Naive thymus-derived CD4-positive, alpha-beta T cell (primary cell): Measurements from ENCODE around the gene TAGLN2. TPM values are rescaled to one million over a fixed set of nuclear protein-coding genes. Genes with fewer than 3 reads are reported as not detected.
A peak's percentile ranks its signal among the peaks of the same experiment; 100 is the strongest.

Experiments used
- ATAC-seq: fragments of 150-1000 bp; cut with Tn5 transposase; 2 replicates; pipeline ENCODE4 v1.10.0; 2021; ENCODE audit warnings: mild to moderate bottlenecking, moderate library complexity
- CTCF ChIA-PET: fragments of 350-600 bp; sonication (Branson Sonifier 250); formaldehyde crosslinking; loops from one replicate; lab custom pipeline; 2021; ENCODE audit warnings: antibody characterized with exemption; lab: Charles Lee
- POLR2A ChIA-PET: fragments of 350-600 bp; sonication (Branson Sonifier 250); formaldehyde crosslinking; loops from one replicate; lab custom pipeline; 2021; ENCODE audit warnings: antibody characterized with exemption, inconsistent platforms; lab: Charles Lee
- DNase-seq, 9 donors: peaks; one replicate each; pipeline versions ENCODE4 v3.0.0 to v3.0.0-alpha.2; 2020 to 2022; ENCODE audit warnings: mixed read lengths in 1 of 9
- H3K27ac ChIP-seq: one replicate; pipeline ENCODE4 v1.7.0; 2013; ENCODE audit warnings: mild to moderate bottlenecking, low read depth, low read length, moderate library complexity
- H3K27me3 ChIP-seq, 2 donors: one replicate each; pipeline ENCODE4 v1.7.0; 2013; ENCODE audit warnings: low read length in 2 of 2, mild to moderate bottlenecking in 2 of 2, moderate library complexity in 2 of 2; ENCODE audit not compliant: control insufficient read depth in 2 of 2, insufficient read depth in 2 of 2
- H3K36me3 ChIP-seq, 3 experiments: 1 replicate in 2 of 3; 2 replicates in 1 of 3; pipeline ENCODE4 v1.7.0; 2013; ENCODE audit warnings: low read length in 3 of 3, mild to moderate bottlenecking in 3 of 3, moderate library complexity in 1 of 3; ENCODE audit not compliant: insufficient read depth in 3 of 3, control insufficient read depth in 2 of 3
- H3K4me1 ChIP-seq, 2 donors: one replicate each; pipeline ENCODE4 v1.7.0; 2013; ENCODE audit warnings: low read length in 2 of 2, mild to moderate bottlenecking in 2 of 2, moderate library complexity in 1 of 2; ENCODE audit not compliant: control insufficient read depth in 2 of 2, insufficient read depth in 2 of 2
- H3K4me3 ChIP-seq: 2 replicates; pipeline ENCODE4 v1.7.0; 2013; ENCODE audit warnings: mild to moderate bottlenecking, low read length
- H3K9me3 ChIP-seq, 3 experiments: 1 replicate in 2 of 3; 2 replicates in 1 of 3; pipeline ENCODE4 v1.7.0; 2013; ENCODE audit warnings: low read length in 3 of 3; ENCODE audit not compliant: control insufficient read depth in 2 of 3
- H3K27ac Mint-ChIP-seq, 9 donors: one replicate each; pipeline ENCODE4 v1.8.0; 2020 to 2022; ENCODE audit warnings: mixed read lengths in 9 of 9, mild to moderate bottlenecking in 8 of 9, moderate library complexity in 5 of 9, inconsistent platforms in 2 of 9
- H3K27me3 Mint-ChIP-seq, 5 donors: one replicate each; pipeline ENCODE4 v1.8.0; 2021 to 2022; ENCODE audit warnings: mixed read lengths in 5 of 5, mild to moderate bottlenecking in 1 of 5
- H3K36me3 Mint-ChIP-seq, 5 donors: one replicate each; pipeline ENCODE4 v1.8.0; 2020 to 2022; ENCODE audit warnings: mixed read lengths in 5 of 5, mild to moderate bottlenecking in 3 of 5, inconsistent platforms in 1 of 5
- H3K4me1 Mint-ChIP-seq, 7 donors: one replicate each; pipeline ENCODE4 v1.8.0; 2020 to 2022; ENCODE audit warnings: mixed read lengths in 7 of 7, mild to moderate bottlenecking in 3 of 7, inconsistent platforms in 1 of 7
- H3K4me3 Mint-ChIP-seq, 10 donors: one replicate each; pipeline ENCODE4 v1.8.0; 2020 to 2022; ENCODE audit warnings: mild to moderate bottlenecking in 10 of 10, mixed read lengths in 10 of 10, moderate library complexity in 6 of 10, inconsistent platforms in 2 of 10
- H3K9me3 Mint-ChIP-seq, 11 donors: one replicate each; pipeline ENCODE4 v1.8.0; 2020 to 2022; ENCODE audit warnings: mixed read lengths in 11 of 11, mild to moderate bottlenecking in 4 of 11, inconsistent platforms in 1 of 11, moderate library complexity in 1 of 11
- intact Hi-C, 2 donors: fragments of 100-400 bp; cut with micrococcal nuclease; formaldehyde crosslinking; loops; one replicate each; pipeline ENCODE4 v1.15.1; 2023
- polyA plus RNA-seq, 2 donors: library from polyadenylated mRNA; unstranded; fragments of 300-500 nt; fragmentation: Illumina TruSeq; gene quantifications; one replicate each; pipeline ENCODE4 v1.2.3, GENCODE V29; 2021
- total RNA-seq, 6 experiments: library from RNA in 5 of 6; stranded (reverse) in 5 of 6; gene quantifications; 1 replicate in 5 of 6; 2 replicates in 1 of 6; pipeline ENCODE4 v1.2.3 and lab custom pipeline; 2021 to 2026

TAGLN2 gene
- total and polyA plus RNA-seq, 7 experiments from 2014 or later, result 116 to 662 (median 405) TPM

DNA sequence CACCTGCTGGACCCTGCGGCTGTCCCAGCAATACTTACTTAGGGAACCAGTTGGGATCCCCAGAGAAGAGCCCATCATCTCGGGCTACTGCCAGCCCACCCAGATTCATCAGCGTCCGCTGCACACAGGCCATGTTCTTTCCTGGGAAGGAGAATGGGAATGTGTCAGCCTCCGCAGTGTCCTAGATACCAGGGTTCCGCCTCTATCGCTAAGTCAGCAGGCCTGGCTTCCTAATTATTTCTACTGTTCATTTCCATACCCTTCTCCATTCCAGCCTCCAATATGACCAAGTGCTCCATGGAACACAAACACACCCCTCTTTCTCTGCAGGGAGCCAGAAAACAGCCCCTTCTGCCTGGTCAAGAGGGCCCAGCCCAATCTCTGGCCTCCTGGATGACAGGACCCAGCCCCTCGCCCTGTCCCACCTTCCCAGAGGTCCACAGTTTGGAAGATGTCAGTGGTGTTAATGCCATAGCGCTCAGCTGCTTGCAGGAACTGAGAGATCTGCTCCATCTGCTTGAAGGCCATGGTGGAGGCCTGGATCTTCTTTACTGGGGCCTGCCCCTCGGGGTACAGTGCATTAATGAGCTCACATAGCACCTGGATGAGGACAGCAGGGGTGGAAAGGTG lies 6.0 kb downstream of the TAGLN2 start:
- DNase-seq, result no peak
- peaks cover 0 to 10% (median 0%) of the 10 kb centered on the region in 11 donors for H3K9me3 Mint-ChIP-seq
- H3K27me3 ChIP-seq, result no peaks in the 10 kb centered on the region
- no peak for ATAC-seq
- intact Hi-C loops, result no loop called here
- ChIA-PET CTCF (no interaction called here), POLR2A (no interaction called here)
- no peaks in the 10 kb centered on the region for H3K9me3 ChIP-seq
- peak overlapping the region in 7 of 9 donors; percentile 10 to 97 (median 59) for H3K27ac Mint-ChIP-seq
- peaks cover 7 to 51% (median 10%) of the 10 kb centered on the region in 5 donors for H3K36me3 Mint-ChIP-seq
- no peak overlapping the region for H3K4me3 Mint-ChIP-seq
- H3K27ac ChIP-seq, result no peak overlapping the region
- H3K4me1 Mint-ChIP-seq, result peaks cover 43 to 69% (median 60%) of the 10 kb centered on the region in 7 donors
- peaks cover 21 to 27% of the 10 kb centered on the region in 2 donors for H3K4me1 ChIP-seq
- peaks cover 4 to 50% (median 5%) of the 10 kb centered on the region in 3 experiments for H3K36me3 ChIP-seq
- no peak overlapping the region for H3K4me3 ChIP-seq
- peaks cover 0 to 5% (median 0%) of the 10 kb centered on the region in 5 donors for H3K27me3 Mint-ChIP-seq

DNA sequence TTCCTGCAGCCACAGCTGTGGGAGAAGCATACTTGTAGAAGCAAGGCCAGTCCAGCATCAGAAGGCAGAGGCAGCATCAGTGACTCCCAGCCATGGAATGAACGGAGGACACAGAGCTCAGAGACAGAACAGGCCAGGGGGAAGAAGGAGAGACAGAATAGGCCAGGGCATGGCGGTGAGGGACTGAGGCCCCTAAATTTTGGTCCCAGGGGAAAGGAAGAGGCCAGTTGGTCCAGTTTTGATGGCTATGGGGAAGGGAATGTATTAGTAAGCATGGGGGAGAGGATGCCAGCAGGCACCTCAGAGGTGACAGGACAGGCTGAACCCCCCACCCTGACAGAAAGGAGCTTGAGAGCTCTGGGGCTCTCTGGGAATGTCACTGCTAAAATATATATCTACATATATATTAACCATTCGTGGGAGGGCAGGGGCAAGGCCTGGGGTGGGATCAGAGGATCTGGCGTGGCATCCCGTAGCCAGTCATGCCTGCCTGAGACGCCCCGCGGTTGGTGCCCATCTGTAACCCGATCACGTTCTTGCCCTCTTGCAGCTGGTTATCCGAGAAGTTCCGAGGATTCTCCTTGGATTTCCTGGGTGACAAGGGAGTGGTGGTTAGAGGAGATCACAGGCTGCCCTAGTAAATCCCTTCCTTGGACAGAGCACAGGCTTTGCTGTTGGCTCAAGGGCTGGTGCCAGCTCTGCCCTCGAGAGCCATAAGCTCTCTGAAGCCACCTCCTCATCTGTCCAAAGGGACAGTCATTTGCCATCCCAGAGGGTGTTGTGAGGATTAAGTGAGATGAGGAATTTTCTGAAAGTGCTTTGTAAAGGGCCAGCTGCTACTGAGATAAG lies 6.7 kb downstream of the TAGLN2 start:
- H3K4me3 Mint-ChIP-seq, result peak overlapping the region in 1 of 10 donors; percentile 26

GRCh38 chr1:159917533-159918351 lies 7.6 kb downstream of the TAGLN2 start:
- peak overlapping the region in 2 of 10 donors; percentile 26 to 32 for H3K4me3 Mint-ChIP-seq
- ATAC-seq (no peak), DNase-seq (no peak)
- H3K4me1 Mint-ChIP-seq, result peaks cover 51 to 73% (median 63%) of the 10 kb centered on the region in 7 donors
- POLR2A ChIA-PET, result interaction anchor here (1.1 kb wide), 1 partner anchor 26 kb away, joined by 3 read pairs; no protein-coding TSS in a partner anchor
- no peaks in the 10 kb centered on the region for H3K9me3 ChIP-seq
- H3K4me1 ChIP-seq, result peaks cover 19 to 29% of the 10 kb centered on the region in 2 donors
- H3K4me3 ChIP-seq, result no peak overlapping the region
- H3K27me3 ChIP-seq, result no peaks in the 10 kb centered on the region
- peak overlapping the region; percentile 45 for H3K27ac ChIP-seq
- CTCF ChIA-PET, result no interaction called here
- H3K27me3 Mint-ChIP-seq, result no peaks in the 10 kb centered on the region
- intact Hi-C loops, result no loop called here
- H3K27ac Mint-ChIP-seq, result peak overlapping the region; percentile 65 to 92 (median 82)
- H3K36me3 ChIP-seq, result peaks cover 4 to 49% (median 5%) of the 10 kb centered on the region in 3 experiments
- peaks cover 0 to 3% (median 0%) of the 10 kb centered on the region in 11 donors for H3K9me3 Mint-ChIP-seq
- H3K36me3 Mint-ChIP-seq, result peaks cover 7 to 51% (median 9%) of the 10 kb centered on the region in 5 donors

More for the DNA sequence above, 6.7 kb downstream of the TAGLN2 start:
- CTCF ChIA-PET, result no interaction called here
- peaks cover 51 to 73% (median 64%) of the 10 kb centered on the region in 7 donors for H3K4me1 Mint-ChIP-seq
- H3K27ac Mint-ChIP-seq, result peak overlapping the region in 8 of 9 donors; percentile 19 to 92 (median 76)
- ATAC-seq (no peak), DNase-seq (no peak)
- no peaks in the 10 kb centered on the region for H3K27me3 ChIP-seq
- intact Hi-C loops, result no loop called here
- H3K27ac ChIP-seq, result no peak overlapping the region
- no peaks in the 10 kb centered on the region for H3K27me3 Mint-ChIP-seq
- POLR2A ChIA-PET, result interaction anchor here (1.1 kb wide), 1 partner anchor 26 kb away, joined by 3 read pairs; no protein-coding TSS in a partner anchor
- peaks cover 4 to 49% (median 5%) of the 10 kb centered on the region in 3 experiments for H3K36me3 ChIP-seq
- no peak overlapping the region for H3K4me3 ChIP-seq
- H3K4me1 ChIP-seq, result peaks cover 21 to 27% of the 10 kb centered on the region in 2 donors
- peaks cover 7 to 51% (median 10%) of the 10 kb centered on the region in 5 donors for H3K36me3 Mint-ChIP-seq
- peaks cover 0 to 4% (median 0%) of the 10 kb centered on the region in 11 donors for H3K9me3 Mint-ChIP-seq
- no peaks in the 10 kb centered on the region for H3K9me3 ChIP-seq

- no peaks in the 10 kb centered on the region for H3K27me3 ChIP-seq
- Mint-ChIP-seq H3K27me3 (no peaks in the 10 kb centered on the region), H3K4me1 (peaks cover 52 to 73% (median 63%) of the 10 kb centered on the region in 7 donors), H3K27ac (peak overlapping the region; percentile 16 to 90 (median 72)), H3K9me3 (peaks cover 0 to 3% (median 0%) of the 10 kb centered on the region in 11 donors), H3K4me3 (no peak overlapping the region), H3K36me3 (peaks cover 7 to 44% (median 9%) of the 10 kb centered on the region in 5 donors)
- no peak for DNase-seq
- H3K36me3 ChIP-seq, result peaks cover 4 to 49% (median 5%) of the 10 kb centered on the region in 3 experiments
- no peak overlapping the region for H3K4me3 ChIP-seq
- H3K4me1 ChIP-seq, result peaks cover 19 to 29% of the 10 kb centered on the region in 2 donors
- H3K27ac ChIP-seq, result peak overlapping the region; percentile 11
- ChIA-PET CTCF (interaction anchor here (1.5 kb wide), 1 partner anchor 25 kb away, joined by 3 read pairs; no protein-coding TSS in a partner anchor), POLR2A (interaction anchor here (1.3 kb wide), 1 partner anchor 114 kb away, joined by 3 read pairs; no protein-coding TSS in a partner anchor)
- no peaks in the 10 kb centered on the region for H3K9me3 ChIP-seq
- intact Hi-C loops, result no loop called here
- no peak for ATAC-seq
Measured at GRCh38 chr1:159916242-159917051, 8.9 kb downstream of the TAGLN2 start.

GRCh38 chr1:159915571-159916241 lies 9.6 kb downstream of the TAGLN2 start:
- H3K4me1 ChIP-seq, result peaks cover 23 to 30% of the 10 kb centered on the region in 2 donors
- intact Hi-C loops, result no loop called here
- ChIA-PET POLR2A (interaction anchor here (1.2 to 1.3 kb wide), 2 partner anchors 8 to 115 kb away, joined by 3 read pairs; no protein-coding TSS in a partner anchor), CTCF (interaction anchor here (0.7 to 1.5 kb wide), 4 partner anchors 9 to 24 kb away, joined by 3 to 6 read pairs (median 4); no protein-coding TSS in a partner anchor)
- peaks cover 0 to 3% (median 0%) of the 10 kb centered on the region in 11 donors for H3K9me3 Mint-ChIP-seq
- no peak overlapping the region for H3K27ac ChIP-seq
- H3K27me3 Mint-ChIP-seq, result no peaks in the 10 kb centered on the region
- ATAC-seq, result no peak
- no peaks in the 10 kb centered on the region for H3K27me3 ChIP-seq
- H3K36me3 Mint-ChIP-seq, result peaks cover 2 to 38% (median 5%) of the 10 kb centered on the region in 5 donors
- peaks cover 4 to 47% (median 5%) of the 10 kb centered on the region in 3 experiments for H3K36me3 ChIP-seq
- no peak overlapping the region for H3K4me3 Mint-ChIP-seq
- H3K9me3 ChIP-seq, result no peaks in the 10 kb centered on the region
- H3K4me3 ChIP-seq, result no peak overlapping the region
- H3K4me1 Mint-ChIP-seq, result peaks cover 52 to 73% (median 62%) of the 10 kb centered on the region in 7 donors
- H3K27ac Mint-ChIP-seq, result peak overlapping the region; percentile 9 to 90 (median 70)
- DNase-seq, result no peak
